ENCODE data around the gene TBATA.

Gene TBATA

DNA sequence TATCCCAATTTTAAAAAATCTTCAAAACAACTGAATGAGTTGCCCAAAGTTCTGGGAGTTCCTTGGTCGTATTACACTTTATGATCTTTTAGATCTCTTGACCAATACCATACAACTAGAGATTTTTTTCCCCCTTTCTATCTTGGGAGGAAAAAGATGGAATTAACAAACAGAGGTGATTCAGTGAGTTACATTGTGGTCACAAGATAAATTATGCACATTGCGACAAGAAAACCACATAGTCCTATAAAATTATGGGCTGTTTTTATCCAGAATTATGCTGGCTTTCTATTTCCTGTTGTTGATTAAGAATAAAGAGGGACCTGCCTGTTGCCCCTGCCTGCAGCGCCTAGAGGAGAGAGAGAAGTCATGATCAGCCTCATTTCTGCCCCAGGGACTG, 22.4 kb upstream of the TBATA start:
- DNase-seq (ENCODE audit: low spot score) = no peak

DNA sequence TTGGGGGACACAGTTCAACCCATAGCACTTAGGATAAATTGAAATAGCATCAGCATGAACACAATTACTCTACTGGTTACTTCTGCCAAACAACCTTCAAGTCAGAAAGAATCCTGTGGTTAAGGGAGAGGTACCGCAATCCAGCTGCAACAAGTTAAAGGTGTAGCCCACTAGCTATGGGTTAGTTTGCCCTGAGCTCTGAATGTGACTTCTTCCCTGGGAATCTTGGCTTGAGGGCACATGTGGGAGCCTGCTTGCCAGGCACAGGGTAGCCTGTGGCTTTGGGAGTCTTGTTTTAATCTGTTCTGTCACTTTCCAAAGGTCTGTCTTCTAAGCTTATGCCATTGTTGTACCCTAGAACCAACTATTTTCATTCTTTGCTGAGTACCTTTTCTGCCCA, 21.7 kb upstream of the TBATA start:
- DNase-seq (ENCODE audit: low spot score) = no peak

DNA sequence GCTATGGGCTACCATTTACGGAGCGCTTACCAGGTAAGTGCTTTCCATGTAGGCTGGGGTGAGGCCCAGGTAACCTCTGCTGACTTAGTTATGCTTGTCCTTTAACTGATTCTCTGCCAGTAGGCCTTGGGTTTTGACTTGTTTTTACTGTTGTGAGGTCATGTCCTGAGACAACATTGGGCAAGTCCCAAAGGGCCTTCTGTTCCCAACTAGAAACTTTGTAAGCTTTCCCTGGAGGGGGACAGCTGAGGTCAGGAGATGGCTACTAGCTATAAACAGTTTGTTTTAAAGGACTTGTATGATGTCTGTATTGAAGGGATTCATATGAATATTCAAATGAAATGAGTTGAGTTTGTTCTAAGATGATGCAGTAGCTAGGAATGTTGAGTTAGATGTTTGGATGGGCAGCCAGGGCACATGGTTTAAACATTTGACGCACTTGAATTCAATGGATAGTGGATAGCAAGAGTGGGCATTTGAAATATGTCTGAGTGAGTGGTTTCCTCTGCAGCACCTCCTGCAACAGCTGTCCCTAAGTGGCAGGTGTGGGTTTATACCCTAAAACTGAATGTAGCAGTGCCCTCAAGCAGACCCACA, 20.5 kb upstream of the TBATA start:
- no peak for DNase-seq (ENCODE audit: low spot score)

DNA sequence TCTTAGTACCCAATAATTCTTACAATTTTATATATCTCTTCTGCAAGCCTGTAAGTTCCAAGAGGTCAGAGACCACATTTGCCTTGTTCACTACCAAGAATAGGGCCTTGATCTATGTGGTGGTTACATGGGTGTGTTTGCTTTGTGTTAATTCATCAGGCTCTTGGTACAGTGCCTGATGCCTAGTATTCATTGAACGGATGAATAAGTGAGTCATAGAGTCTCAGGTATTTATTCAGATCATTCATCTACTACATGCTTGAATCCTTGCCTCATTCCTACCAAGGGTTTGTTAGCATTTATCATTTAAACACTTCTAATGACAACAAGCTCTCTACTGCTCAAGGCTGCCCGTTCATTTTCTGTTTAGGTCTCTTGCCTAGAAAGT, 19.2 kb upstream of the TBATA start:
- no peak for DNase-seq (ENCODE audit: low spot score)

DNA sequence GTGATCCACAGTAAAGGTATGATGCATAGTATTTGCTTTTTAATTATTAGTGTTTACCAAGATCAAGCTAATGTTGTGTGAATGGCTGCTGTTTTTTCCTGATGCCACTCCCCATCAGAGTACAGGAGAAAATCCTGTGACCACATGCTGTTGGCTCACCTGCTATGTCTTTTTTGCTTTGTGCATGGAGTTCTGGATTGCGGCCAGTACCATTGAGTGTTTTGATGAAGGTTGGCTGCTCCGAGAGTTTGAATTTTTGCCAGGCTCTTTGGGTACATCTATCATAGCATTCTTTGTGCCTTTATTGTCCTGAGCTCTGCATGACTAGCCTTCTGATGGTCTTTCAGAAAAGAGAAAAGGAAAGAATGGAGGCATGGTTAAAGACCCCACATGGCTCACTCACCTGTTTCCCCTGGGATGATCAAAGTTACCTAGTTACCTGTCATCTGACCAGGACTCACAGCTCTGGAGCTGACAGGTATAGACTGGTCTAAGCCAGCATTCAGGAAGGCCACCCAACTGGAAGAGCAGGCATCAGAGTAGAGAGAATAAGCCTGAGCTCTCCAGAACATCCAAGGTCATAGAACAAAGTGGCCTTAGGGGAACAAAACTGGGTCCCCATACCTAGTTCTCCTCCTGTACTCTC, 18.7 kb upstream of the TBATA start:
- DNase-seq (ENCODE audit: low spot score) = no peak

DNA sequence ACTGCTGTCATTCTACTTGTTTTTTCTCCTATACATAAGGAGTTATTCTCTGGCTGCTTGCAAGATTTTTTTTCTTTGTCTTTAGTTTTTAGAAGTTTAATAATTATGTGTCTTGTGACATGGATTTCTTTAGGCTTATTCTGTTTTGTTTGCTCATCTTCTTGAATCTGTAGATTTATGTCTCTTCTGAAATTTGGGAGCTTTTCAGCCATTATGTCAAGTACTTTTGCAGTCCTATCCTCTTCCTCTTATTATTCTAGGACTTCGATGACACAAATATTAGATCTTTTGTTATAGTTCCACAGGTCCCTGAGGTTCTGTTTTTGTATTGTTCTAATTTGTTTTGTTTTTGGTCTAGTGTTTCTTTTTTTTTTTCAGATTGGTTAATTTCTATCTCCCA, 16.7 kb upstream of the TBATA start:
- DNase-seq (ENCODE audit: low spot score) = no peak

DNA sequence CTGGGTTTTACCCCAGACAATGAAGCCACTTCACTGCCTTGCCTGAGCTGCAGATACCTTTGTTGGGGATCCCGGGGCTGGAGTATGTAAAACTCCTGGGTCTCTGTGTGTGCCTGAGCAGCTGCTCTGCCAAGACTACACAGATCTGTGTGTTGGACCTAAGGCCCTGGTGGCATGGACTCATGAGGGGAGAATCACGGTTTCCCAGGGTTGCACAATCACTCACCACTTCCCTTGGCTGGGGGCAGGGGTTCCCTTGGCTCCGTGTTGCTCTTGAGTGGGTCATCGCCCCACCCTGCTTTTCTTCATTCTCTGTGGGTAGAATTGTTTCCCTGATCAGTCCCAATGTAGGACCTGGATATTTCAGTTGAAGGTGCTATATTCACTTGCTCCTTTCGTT, 13.9 kb upstream of the TBATA start:
- no peak for DNase-seq (ENCODE audit: low spot score)

DNA sequence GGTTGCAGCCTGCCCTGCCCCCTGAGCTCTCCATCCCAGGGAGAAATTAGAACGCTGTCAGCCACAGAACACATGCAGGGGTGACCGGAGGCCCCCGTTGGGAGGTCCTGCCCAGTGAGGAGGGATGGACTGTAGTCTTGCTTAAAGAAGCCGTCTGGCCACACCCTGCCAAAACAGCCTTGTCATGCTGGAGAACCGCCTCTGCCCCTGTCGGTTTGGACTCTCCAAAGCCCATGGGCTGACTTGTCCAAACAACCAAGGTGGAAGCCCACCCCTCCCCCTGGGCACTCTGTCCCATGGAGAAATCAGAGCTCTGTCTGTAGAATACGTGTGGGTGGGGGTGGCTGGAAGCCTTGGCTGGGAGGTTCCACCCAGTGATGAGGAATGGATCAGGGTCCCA, 12.7 kb upstream of the TBATA start:
- DNase-seq (ENCODE audit: low spot score) = no peak

DNA sequence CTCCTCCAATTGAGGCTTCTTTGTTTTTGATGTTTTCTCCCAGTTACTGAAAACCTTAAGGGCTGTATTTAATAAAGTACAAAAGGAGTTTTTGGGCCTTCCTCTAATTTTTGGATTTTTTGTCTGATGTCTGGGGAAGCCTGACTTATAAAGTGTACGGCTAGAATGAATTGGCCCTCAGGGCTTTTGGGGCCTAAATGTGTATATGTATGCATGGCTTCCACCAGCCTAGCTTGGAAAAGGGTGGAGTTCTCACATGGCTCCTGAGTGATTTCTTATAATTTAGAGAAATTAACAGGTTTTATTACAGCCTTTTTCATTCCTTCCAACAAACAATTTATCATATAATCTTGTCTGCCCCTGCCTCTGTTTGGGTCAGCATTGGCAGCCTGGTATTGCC, 10.4 kb upstream of the TBATA start:
- DNase-seq (ENCODE audit: low spot score) = no peak

DNA sequence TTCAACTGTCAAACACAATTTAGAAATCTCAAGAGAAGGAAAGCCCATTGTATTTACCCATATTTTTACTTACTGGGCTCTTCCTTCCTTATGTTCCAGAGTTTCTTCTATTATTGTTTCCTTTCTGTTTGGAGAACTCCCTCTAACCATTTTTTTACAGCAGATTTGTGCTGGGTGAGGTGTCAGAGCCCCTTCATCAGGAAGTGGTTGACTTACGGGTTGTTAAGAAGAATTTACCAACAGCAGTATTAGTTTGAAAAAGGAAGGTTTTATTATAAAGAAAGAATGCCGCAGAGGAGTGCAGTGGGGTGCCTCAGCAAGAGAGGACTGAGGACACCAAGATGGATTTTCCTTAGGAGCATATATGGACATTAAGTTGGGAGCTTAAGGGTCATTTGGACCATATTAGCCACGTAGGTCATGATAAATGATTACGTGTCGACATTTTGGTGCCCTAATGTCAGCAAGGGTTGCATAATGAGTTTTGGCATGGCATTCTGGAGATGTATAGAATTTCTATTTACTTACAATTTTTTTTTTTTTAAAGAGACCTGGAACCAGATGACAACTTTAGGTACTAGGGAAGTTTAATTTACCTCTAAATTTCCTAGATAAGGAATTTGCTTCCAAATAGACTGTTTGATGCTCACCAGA, 6.3 kb upstream of the TBATA start:
- DNase-seq (ENCODE audit: low spot score) = no peak

DNA sequence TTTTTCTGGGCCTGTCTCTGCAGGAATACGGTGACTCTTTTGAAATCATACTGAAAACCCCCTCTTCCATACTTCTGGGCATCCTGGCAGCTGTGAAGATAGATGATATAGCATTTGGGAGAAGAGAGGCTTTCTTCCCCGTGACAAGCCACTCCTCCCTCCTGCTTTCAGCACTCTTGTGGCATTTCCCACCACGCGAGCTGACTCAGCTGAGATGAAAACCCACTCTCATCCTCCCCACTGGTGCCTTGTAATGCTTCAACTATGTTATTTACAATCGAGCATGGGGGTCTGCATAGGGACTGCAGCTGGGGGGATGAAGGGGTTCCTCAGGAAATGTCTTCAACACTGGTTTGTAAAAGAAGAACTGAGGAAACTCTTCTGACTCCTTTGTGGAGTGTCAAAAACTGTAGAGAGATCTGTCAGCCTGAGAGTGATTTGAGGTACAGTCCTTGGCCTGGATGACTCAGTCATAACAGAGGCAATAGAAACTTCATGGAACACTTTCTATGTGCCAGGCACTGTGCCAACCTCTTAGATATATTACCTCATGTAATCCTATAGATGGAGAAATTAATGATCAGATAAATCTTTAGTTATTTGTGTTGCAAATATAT, 1.7 kb upstream of the TBATA start:
- no peak for DNase-seq (ENCODE audit: low spot score)

DNA sequence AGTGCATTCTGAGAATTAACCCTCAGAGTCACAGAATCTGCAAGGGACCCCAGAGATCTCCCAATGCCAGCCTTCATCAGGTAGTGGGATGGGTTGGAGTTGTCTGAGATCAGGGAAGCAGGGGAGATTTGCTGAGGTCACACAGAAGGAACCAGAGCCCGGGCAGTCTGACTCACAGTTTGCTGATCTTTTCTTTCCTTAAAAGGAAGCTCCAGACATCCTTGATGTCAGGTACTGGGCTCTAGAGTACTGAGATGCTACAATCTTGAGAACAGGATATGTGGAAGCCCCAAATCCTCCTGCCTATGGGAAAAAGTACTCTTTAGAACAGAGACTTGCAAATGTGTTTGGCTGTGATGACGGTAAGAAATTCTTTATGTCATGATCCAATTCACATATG, 706 bp downstream of the TBATA start:
- no peak for DNase-seq (ENCODE audit: low spot score)

DNA sequence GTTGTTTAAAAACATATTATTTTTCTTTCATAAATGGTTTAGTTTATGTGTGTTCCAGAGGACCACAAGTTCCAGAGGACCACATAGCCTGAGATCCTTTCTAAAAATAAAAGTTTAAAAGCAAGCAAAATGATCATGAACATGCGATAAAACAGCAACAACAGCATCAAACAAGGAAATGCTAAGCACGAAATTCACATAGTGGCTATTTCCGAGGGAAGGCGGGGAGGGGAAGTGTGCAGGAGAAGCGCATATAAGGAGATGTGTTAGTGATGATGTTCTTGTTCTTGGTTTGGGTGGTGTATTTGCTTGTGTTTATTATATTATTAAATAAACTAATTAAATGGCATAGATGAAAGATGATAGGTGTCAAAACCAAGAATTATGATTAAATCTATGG, 1.2 kb downstream of the TBATA start:
- DNase-seq (ENCODE audit: low spot score) = no peak

DNA sequence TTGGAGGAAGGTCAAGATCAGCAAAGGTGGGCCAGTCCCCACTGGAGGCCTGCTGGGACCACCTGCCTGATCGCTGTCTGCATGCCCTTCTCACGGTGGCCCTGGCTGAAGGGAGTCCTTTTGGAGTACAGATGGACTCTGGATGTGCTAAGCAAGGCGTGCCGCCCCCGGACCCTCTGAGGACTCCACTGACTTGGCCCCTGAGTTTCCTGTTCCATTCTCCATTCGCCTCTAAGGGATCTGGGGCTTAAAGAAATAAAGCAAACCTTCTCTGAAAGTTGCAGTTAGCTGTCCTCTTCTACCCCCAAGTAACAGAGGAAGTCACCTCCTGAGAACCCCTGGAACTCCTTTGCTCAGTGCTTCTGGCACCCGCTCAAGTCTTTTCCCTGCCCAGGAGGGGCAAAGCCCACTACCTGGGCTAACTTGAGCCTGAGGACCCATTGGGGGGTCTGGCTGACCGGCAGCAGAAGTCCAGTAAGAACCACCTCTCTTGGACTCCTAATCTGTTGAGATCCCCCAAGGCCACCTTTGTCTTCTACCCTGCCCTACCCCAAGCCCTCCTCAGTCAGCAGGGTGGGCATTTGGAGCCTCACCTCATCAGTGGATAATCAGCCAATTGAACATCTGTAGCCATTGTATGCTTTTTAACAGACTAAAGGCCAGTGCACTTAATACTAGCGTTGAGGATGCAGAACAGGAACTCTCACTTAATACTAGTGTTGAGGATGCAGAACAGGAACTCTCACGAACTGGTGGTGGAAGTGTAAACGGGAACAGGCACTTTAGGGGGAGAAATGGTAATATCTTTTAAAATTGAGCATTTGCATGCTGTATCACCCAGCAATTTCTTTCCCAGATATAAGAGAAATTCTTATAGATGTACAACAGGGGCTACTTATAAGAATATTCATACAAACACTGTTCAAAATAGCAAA, 2.2 kb downstream of the TBATA start:
- no peak for DNase-seq (ENCODE audit: low spot score)

DNA sequence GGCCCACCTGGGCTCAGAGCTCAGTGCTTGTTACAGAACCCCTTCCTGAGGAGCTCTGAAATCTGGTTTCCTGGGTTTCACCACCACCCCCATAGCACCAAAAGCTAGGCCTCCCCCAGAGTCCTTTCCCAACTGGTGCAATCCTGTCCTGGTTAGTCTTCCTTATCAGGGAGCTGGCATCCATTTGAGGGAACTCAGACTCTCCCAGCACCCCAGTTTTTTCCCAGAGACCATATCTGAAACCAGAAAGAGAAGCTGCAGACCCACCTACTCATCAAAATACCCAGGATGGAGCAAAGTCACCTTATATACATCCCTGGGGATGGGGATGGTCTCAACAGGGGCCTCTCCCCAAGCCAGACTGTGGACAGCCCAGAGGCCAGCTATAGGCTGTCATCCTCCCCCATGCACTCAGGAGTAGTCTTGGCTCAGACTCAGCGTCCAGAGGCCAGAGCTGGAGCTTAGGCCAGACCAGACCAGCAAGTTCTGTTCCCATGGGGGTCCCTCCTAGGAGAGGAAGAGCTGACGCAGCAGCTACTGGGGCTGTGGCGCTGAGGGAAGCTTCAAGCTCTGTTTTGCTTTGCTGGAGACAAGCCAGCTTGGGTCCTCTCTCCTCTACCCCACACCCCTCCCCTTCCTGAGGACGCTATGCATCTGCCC, 3.0 kb downstream of the TBATA start:
- DNase-seq (ENCODE audit: low spot score) = no peak

DNA sequence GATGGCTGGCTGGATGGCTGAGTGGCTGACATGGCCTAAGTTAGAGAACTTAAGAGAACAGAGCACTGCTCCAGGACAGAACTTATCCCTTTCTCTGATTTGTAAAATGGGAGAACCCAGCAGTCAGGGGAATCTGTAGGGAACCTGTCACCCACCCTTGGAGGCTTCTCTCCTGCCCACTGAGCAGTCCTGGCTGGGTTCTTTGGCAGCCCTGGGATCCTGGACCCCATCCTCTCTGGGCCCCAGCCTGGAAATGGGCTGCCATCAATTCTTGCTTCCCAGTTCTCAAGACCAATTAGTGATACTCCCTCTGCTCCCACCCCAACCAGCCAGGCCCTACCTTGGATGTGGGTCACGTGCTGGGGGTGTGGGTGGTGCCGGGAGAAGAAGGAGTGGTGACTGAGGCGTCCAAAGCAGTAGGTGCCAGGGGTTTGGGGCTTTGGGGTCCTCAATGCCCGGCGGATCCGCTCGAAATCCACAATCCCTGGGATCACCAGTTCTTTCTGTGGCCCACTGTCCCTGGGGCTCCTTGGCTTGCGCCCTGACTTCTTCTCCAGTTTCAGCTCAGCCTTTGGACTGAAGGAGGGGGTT, 3.6 kb downstream of the TBATA start:
- no peak for DNase-seq (ENCODE audit: low spot score)

DNA sequence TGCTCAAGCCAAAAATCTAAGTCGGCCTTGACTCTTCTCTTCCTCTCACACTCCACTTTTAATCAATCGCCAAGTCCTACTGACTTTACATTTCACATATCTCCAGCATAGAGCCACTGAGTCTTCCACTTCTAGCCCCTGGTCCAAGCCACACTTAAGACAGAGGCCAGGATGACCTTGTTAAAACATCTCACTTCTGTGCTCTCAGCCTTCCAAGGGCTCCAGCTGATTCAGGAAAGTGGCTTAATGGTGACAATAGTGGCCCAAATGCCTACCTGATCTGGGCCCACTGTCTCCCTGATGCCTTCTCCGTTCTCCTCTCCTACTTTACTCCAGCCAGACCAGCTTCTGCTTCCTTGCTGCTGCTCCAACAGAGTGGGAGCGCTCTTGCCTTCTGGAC, 4.4 kb downstream of the TBATA start:
- DNase-seq (ENCODE audit: low spot score) = no peak

DNA sequence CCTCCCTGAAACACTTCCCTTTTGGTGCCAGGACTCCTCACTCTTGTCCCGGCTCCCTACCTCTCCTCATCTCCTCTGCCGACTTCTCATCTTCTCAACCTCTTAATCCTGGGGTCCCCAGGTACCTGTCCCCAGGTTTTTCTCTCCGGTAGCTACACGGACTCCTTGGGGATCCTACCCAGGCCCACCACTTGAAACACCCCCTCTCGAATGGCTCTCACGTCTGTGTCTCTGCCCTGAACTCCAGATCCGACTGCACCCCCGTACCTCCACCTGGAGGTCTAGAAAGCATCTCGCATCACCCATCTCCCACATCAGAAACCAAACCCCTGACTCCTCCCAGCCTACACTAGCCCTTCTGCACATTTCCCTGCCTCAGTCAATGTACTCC, 4.8 kb downstream of the TBATA start:
- DNase-seq (ENCODE audit: low spot score) = no peak

DNA sequence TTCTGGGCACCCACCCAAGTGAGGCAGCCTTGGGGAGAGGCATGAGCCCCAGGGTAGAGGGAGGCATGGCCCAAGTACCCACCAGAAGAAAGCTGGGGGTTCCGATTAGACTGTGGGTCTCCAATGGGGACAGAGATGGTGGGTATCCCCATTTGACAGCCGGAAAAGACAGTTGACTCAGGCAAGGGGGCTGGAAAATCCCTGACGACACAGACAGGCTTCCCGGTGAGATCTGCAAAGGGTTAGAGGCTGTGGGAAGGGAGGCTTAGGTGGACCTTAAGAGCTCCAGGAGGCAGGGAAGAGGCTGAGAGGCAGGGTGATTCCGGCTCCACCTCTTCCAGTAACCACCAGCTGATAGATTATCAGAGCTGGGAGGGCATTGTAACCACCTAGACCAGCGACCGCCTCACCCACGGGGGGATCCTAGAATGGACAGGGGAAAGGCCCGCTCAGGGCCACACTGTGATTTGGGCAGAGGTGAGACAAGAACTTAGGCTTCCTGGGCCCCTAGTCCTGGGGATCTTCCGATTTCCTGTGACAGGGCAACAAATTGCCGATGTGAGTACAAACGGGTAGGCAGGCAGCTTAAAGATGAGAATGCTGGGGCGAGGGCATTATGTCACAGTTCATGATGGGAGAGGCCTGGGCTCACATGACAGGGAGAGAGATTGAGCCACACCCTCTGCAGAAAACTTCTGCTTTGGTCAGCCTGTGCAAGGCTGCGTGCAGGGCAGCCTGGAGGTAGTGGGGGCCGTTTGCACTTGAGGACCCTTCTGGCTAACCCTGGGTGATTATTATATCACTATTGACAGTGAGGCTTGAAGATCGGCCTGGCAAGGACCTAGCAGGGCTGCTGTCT, 5.4 kb downstream of the TBATA start:
- no peak for DNase-seq (ENCODE audit: low spot score)

DNA sequence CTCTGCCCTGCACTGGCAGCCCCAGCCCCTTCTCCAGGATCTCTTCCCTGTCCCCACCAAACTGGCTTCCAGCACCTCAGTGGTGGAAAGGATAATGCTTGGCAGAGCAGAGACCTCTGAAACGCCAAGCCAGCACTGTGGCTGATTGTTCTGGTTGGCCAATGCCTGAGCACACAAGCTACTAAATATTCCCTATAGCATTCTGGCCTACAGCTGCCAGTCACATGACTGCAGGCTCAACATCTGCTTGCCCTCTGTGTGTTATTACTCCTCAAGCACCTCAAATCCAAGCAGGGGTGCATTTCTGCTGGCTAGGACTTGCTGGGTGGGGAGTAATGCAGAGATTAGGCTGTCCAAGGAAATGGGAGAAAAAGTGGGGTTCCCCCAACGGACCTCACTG, 6.1 kb downstream of the TBATA start:
- DNase-seq (ENCODE audit: low spot score) = no peak

All from CD4-positive, alpha-beta T cell treated with Interleukin-6 at 100 ng/mL for 8 hours (primary cell).